Suppressor macrophage (primary cell): ENCODE results near the gene PCYT2.

Experiments used
- DNase-seq, 4 experiments: peaks; one replicate each; pipeline ENCODE4 v3.0.0-alpha.2; 2020 to 2022

Gene PCYT2

DNA sequence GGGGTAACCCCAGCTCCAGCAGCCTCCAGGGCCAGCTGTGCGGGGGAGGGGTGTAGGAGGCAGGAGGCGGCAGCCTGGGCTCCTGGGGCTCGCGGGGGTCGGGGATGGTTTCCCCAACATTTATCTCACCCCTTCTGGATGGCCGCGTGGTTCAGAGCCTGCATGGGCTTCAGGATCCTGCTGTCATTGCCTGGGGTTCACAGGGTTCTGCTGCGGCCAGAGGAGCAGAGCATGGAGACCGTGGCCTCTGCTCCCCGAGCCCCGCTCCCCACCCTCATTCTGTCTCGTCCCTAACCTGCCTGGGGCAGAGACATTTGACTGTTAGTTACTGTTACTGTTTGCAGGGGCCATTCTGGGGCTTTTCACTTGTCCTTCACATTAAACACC, 31.0 kb upstream of the PCYT2 start:
- no peak for DNase-seq

DNA sequence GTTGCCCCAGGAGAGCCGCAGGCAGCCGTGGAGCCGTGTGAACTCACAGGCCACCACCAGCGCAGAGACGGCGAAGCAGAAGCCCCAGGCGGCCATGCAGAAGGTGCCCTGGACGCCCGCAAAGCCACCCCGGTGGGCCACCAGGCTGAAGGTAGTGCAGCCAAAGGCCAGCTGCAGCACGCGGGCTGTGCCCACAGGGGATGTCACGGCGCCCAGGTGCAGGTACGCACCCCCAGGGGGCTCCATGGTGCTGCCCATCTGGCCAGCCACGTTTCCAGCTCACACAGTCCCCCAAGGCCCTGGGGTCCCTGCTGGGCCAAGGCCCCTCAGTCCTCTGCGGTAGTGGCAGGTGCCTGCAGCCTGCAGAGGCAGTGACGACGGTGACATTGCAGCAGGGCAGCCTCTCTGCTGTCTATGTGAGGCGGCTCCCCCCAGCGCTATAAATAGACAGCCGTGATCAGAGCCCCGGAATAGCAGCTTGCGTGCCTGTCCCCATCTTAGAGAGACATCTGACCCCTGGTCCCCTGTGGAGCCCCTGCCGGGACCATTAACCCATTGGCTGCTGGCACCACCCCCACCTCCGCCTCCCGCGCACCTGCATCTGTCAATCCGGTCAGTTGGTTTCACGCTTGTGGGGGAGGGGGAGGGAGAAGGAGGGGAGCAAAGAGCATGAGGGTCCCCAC, 30.4 kb upstream of the PCYT2 start:
- DNase-seq, result no peak

DNA sequence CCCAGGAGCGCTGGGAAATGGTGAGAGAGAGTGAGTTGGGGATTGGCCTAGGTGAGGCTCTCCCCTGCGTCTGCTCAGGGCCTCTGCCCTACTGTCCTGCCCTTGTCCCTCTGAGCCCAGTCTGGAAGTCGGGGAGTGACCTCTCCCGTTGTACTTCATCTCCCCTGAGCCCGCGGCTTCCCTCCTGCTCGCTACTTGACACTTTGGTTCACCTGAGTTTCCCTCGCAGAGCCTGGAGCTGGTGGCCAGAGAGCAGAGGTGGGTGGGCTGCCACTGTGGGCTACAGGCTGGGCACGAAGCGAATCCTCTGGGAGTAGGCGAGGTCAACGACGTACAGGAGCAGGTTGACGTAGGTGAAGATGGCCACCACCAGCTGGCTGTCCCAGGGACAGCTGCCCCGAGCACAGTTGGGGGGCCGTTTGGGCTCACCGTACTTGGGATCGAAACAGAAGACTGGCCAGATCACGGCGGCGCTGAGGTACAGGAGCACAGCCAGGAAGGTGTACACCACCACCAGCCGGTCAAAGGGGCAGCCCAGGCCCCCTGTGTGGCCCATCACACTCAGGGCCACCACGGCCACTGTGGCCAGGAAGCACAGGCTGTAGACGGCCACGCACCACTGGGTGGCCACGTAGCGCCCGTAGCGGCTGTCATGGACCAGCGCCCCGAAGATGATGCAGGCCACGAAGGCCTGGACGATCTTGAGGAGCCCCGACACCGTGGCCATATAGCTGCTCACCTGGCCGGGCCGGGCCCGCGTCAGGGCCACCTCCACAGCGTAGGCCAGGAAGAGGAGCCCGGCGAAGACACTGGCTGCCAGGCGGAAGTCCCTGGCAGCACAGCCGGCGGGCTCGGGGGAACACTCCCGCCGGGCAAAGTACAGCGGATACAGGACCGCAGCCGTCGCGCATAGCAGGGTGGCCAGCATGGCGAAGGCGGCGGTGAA, 29.6 kb upstream of the PCYT2 start:
- no peak for DNase-seq

- no peak for DNase-seq
These were observed 28.7 kb upstream of the PCYT2 start for GRCh38 chr17:81939881-81940385.

- DNase-seq, result no peak
These were observed 28.0 kb upstream of the PCYT2 start for GRCh38 chr17:81939218-81939617.

- no peak for DNase-seq
These were observed 24.5 kb upstream of the PCYT2 start for GRCh38 chr17:81935709-81936084.

GRCh38 chr17:81934850-81935708, 23.9 kb upstream of the PCYT2 start:
- DNase-seq, result no peak

- DNase-seq, result no peak
These were observed 23.0 kb upstream of the PCYT2 start for GRCh38 chr17:81934098-81934757.

DNA sequence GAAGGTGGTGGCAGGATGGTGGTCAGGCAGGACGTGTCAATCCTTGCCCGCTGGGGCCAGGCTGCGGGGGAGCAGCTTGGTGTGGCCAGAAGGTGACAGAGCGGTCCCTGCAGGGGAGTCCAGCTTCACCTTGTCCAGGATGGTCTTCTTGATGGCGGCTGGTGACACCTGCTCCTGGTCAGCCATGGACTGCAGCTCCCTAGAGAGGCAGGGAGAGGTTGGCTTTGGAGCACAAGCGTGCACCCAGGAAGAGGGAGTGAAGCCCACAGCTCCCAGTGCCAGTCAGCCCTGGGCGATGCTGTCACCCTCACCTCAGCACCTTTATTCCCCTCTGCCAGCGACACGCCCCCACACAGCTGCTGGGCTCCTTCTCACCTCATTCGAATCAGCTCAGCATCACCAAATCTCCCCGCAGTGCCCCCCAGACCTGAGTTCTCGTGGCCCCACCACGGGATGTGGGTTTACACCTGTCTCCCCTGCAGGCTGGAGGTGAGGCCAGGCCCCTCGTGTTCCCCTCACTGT, 22.0 kb upstream of the PCYT2 start:
- DNase-seq, result no peak

- no peak for DNase-seq
These were observed 21.3 kb upstream of the PCYT2 start for GRCh38 chr17:81932333-81932983.

GRCh38 chr17:81931557-81932332, 20.5 kb upstream of the PCYT2 start:
- no peak for DNase-seq

DNA sequence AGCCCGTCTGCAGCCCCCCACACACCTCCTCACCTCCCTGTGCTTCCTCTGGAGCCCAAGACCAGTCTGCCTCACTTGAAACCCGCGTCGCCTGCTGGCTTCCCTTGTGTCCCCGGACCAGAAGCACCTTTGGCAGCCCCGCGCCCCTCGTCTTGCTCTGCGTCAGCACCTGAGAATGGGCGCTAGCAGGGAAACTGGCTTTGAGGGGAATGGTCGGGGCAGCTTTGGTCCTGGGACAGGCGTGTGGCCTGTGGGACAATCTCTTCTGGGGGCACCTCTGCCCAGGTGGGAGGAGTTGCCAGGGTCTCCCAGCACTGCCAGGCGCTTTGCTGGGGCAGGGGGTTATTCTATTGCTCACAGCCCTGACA, 20.0 kb upstream of the PCYT2 start:
- no peak for DNase-seq

GRCh38 chr17:81930142-81931125, 19.2 kb upstream of the PCYT2 start:
- DNase-seq, result peak in 3 of 4 experiments; percentile 21 to 47 (median 31)

GRCh38 chr17:81929253-81930141, 18.3 kb upstream of the PCYT2 start:
- DNase-seq, result no peak

GRCh38 chr17:81928544-81929252, 17.5 kb upstream of the PCYT2 start:
- DNase-seq, result no peak

DNA sequence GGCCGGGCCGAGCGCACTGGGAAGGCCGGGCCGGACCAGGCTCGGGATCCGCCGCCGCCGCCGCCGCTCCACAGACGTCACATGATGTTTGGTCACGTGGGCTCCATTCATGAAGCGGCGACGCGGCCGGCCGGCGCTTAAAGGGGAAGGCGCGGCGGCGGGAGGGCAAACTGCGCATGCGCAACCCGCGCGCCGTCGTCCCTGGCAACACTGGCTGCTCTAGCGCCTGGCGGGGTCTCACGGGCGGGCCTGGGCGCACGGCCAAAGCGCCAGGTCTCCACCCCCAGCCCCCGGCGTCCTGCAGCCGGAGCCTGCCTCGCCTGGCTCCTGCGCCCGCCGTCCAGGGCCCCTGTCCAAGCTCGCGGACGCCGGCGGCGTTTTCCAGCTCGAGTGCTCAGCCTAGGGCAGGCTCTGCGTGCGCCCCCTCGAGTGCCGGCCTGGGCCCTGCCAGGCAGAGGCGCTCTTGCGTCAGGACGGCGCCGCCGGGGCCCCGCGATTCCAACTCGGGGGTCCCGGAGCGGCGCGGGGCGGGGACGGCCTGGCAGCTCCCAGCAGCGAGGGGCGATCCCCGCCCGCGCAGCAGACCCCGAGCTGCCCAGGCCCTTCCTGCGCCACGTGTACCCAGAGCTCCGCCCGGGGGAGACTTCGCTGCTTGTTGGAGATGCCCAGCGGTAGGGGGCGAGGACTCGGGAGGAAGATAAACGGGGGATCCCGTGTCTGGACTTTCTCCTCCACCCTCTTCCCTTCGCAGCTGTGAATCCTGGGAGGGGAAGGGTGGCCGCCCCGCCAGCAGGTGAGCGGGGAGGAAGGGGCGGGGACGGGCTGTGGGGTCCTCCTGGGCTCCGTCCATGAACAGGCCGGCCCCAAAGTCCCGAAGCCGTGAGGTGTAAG, 16.7 kb upstream of the PCYT2 start, which contains the start of gene MAFG:
MAFG (minus strand) TSS at position 83 of the 891 bp plus-strand sequence. CDS start 4,550 bp downstream, outside the sequence.
- DNase-seq, result peak; percentile 97 to 99 (median 98)
